Activated CD8-positive, alpha-beta memory T cell treated with anti-CD3 and anti-CD28 coated beads, Interleukin-2, amount 50 U/mL, for 24 hours (primary cell): Measurements from ENCODE around the gene AKT1.
"Not testable (repeated sequence)": the region's sequence is repeated elsewhere in the genome, so short reads cannot be mapped to it uniquely, and the experiment has no call there.

ENCODE experiments used
- DNase-seq: peaks from one replicate; pipeline ENCODE4 v3.0.0-alpha.2; 2020; ENCODE audit errors: extremely low read depth

AKT1 gene

DNA sequence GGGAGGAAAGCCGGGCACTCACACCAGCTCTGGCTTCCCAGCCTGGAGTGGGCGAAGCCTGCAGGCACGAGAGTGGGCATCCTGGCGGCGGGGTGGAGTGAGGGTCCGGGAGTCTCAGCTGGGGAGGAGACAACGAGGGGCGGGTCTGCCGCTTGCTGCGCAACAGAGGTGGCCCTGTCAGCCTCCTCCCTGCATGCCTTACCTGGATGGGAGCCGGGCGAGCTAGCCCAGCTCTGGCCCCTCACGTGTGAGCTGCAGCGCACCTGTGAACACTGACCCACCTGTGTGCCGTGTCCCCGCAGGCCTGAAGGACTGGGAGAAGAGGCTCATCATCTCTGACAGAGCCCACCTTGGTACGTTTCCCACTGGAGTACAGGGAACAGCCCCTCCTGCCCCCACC is 56.5 kb downstream of the AKT1 start:
- no peak for DNase-seq

DNA sequence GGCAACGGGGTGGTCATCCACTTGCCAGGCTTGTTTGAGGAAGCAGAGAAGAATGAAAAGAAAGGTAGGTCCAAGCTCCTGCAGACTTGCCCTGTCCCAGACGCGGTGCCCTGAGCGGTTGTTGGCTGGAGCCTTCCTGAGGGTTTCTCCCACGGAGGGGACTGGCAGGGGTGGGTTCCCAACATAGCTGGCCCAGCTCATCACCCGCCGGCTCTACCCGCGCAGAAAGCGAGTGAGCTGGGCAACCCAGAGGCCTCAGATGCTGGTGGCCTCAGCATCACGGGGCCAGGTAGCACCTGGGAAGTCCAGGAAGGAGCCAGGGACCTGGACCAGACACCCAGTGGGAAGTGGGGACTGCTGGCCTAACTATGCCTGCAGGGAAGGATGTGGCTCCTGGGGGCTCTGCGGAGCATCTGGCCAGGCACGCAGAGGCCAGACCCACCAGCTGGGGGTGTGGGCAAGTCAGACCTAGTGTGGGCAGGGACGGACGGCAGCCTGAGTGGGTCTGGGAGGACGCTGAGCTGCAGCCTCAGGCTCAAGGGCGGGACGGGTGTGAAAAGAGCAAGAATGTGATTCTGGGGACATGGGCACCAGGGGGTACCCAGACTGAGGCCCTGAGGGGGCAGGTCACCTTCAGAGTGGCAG is 57.1 kb downstream of the AKT1 start:
- no peak for DNase-seq

GRCh38 chr14:104735830-104736642 is 59.5 kb downstream of the AKT1 start:
- no peak for DNase-seq

DNA sequence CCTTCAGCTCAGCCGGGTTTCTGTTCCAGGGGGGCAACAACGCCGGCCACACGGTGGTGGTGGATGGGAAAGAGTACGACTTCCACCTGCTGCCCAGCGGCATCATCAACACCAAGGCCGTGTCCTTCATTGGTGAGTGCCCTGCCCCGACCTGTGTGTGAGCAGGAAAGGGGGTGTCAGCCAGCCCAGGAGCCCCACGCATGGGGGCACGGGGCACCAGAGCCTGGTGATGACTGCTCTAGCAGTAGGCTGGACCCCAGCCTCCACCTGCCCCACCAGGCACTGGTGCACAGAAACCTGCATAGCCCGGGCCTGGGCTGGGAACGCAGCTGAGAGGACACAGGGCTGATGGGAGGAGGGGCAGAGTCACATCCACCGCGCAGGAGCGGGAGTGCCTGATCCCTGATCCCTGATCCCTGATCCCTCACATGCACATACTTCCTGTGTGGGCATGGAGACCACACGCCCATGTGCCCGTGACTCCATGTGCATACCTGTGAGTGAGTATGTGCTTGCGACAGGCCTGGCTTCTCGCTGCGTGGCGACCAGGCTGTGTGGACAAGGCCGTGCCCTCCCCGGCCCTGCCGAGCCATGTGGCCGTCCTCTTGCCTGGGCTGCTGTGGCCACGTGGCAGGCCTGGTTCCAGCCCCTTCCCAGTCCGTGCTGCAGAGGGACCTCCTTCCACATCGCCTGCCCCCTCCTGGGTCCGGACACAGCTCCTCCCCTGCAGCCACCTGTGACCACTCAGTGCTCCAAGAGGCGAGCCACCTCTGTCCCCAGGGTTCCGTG is 60.4 kb downstream of the AKT1 start:
- DNase-seq = no peak

DNA sequence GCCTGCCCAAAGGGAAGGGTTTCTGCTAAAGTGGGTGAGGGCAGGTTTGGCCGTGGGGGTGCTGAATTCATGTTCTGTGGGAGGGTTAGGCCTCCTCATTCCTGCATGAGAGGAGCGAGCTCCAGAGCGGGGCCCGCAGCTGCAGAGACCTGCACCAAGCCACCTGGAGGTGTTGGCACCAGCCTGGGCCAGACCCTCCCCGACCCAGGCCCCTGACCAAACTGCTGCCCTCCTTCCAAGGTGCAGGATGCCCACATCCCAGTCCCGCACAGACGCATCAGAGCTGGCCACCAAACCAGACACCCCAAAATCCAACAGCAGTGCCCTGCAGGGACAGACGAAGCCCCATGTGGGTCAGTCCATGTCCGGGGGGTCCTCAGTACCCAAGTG is 61.0 kb downstream of the AKT1 start:
- DNase-seq = no peak

GRCh38 chr14:104734051-104734587 is 61.4 kb downstream of the AKT1 start:
- DNase-seq = no peak

DNA sequence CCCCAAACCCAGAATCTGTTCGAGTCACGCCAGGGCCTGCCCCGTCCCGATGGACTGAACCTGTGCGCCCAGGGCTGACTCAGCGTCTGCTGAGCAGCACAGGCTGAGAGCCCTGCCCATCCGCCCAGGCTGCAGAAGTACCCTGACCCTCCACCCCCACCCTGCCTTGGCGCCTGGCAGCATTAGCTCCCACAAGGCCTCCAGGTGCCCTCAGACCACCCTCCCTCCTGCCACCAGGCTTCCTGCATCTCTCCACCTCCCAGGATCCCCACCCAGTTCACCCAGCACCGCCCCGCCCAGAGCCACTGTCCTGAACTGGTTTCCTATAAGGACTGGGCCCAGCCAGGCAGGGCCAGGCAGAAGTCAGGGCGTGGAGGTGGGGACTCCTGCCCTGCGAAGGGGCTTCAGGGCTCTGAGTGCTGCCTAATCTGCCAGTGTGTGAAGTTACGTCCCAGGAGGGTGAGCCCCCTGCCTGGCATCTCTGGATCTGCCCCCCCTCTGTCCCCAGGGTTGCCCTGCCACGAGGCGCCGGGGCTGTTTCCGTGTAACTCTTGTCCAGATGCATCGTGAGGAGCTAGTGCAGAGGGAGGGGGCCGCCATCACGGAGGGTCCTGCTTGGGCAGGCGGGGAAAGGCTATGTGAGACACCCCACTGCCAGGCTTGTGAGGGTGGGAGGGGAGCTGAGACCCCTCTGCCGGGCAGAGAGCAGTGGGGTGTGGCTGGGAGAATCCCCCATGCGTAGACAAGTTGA is 62.4 kb downstream of the AKT1 start:
- no peak for DNase-seq

DNA sequence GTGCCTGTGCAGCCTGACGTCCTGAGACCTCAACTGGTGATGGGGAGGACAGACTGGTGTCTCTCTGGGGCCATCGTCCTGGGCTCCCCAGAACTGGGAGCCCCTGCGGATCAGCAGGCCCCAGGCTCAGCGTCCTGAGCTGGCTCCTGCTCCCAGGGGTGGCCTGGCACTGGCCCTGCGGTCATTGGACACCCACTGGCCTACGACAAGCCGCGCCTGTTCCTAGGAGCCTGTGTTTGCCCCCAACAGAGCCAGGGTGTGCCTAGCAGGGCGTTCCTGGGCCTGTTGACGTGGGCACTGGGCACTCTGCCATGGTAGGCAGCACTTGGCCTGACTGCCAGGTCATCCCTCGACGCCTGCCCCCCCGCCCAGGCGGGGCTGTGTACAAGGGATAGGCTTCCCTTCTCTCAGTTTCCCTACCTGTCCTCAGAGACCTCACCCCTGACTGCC is 63.2 kb downstream of the AKT1 start:
- DNase-seq = no peak

- no peak for DNase-seq
Observed at GRCh38 chr14:104731320-104732294, 63.9 kb downstream of the AKT1 start.

DNA sequence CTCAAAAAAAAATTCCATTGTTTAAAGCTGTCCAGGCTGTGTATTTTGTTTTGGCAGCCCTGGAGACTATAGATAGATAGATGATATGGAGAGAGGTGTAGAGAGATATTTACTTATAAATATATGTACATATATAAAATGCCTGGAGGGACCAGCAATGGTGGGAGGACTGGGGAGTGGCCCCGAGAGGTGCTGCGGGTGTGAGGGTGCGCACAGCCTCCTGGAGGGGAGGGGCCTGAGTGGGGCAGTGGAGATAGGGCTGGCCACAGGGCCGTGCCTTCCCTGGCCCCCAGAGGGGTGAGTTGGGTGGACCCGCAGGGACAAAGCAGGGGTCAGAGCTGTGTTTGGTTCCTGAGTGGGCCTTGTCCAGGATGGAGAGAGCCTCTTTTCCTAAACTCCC is 65.1 kb downstream of the AKT1 start:
- DNase-seq = no peak

DNA sequence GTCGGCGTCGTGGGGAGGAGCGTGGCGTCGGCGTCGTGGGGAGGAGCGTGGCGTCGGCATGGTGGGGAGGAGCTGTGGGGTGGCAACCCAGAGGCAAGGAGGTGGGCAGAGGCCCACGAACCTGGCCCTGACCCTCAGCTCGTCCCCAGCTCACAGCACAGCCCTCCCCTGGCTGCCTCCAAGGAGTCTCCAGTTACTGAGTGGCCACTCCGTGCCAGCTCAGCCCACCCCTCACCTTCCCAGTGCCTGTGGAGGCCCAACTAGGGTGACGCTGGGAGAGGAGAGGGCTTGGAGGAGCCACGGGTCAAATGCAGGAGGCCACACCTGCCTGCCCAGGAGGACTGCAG is 65.7 kb downstream of the AKT1 start:
- DNase-seq = no peak

- not testable (repeated sequence) for DNase-seq
Observed at GRCh38 chr14:104729176-104729834, 66.2 kb downstream of the AKT1 start.

DNA sequence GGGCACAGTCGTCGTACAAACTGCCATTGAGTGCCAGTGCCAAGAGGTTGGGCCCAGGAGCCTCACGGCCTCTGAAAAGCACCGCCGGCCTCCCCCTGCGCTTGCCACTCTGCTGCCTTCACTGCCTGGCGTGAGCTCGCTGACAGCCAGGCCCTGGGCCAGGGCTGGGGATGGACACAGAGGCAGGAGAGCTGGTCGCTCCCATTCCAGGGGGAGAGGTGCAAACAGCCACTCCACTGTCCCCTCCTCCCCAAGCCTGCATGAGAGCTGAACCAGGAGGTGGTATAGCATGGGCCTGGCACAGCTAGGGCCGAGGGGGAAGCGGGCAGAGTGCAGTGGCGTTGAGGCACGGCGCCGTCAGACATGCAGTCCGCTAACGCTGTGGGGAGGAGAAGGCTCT is 66.9 kb downstream of the AKT1 start:
- DNase-seq = no peak

- DNase-seq = no peak
Observed at GRCh38 chr14:104726600-104727451, 68.7 kb downstream of the AKT1 start.

- DNase-seq = no peak
Observed at GRCh38 chr14:104725772-104726548, 69.6 kb downstream of the AKT1 start.

- DNase-seq = no peak
Observed at GRCh38 chr14:104724981-104725771, 70.4 kb downstream of the AKT1 start.

GRCh38 chr14:104724407-104724980 is 71.1 kb downstream of the AKT1 start:
- DNase-seq = no peak
